D721Med (cell line): ENCODE measurements around the gene ELF5.

Experiments used
- DNase-seq: peaks from one replicate; pipeline ENCODE4 v3.0.0; 2011; ENCODE audit warnings: low spot score; ENCODE audit not compliant: insufficient read length
- FAIRE-seq: peaks from 2 replicates; lab custom pipeline; 2011; peaks lifted over from hg19 to GRCh38; lab: Jason Lieb, UNC
- TF ChIP-seq, protein P1 (sequence below): IDR thresholded peaks from 2 replicates; pipeline ENCODE4 v1.5.1; 2012; ENCODE audit warnings: mild to moderate bottlenecking, control low read depth; ENCODE audit not compliant: insufficient read depth; ENCODE audit errors: missing control alignments

The ELF5 gene

DNA sequence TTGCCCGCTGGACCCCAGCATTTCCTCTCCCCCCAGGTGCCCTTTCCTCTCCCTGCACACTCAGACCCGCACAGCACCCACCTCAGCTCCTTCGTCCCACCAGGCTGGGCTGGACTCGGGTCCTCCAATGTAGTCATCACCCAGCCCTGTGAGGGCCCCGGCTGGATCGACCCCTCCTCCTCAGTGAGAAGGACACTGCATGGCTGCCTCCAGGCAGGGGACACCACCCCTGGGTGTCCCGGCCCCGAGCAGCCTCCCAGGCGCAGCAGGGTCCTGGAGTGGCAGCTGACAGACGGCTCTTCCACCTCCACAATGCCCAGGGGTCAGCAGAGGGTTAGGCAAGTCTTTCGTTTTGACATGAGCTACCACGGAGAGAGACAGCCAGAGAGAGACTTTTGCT lies 11.1 kb upstream of the ELF5 start:
- FAIRE-seq (no peak), DNase-seq (no peak)
- TF ChIP-seq, protein P1, sequence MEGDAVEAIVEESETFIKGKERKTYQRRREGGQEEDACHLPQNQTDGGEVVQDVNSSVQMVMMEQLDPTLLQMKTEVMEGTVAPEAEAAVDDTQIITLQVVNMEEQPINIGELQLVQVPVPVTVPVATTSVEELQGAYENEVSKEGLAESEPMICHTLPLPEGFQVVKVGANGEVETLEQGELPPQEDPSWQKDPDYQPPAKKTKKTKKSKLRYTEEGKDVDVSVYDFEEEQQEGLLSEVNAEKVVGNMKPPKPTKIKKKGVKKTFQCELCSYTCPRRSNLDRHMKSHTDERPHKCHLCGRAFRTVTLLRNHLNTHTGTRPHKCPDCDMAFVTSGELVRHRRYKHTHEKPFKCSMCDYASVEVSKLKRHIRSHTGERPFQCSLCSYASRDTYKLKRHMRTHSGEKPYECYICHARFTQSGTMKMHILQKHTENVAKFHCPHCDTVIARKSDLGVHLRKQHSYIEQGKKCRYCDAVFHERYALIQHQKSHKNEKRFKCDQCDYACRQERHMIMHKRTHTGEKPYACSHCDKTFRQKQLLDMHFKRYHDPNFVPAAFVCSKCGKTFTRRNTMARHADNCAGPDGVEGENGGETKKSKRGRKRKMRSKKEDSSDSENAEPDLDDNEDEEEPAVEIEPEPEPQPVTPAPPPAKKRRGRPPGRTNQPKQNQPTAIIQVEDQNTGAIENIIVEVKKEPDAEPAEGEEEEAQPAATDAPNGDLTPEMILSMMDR, result no peak

DNA sequence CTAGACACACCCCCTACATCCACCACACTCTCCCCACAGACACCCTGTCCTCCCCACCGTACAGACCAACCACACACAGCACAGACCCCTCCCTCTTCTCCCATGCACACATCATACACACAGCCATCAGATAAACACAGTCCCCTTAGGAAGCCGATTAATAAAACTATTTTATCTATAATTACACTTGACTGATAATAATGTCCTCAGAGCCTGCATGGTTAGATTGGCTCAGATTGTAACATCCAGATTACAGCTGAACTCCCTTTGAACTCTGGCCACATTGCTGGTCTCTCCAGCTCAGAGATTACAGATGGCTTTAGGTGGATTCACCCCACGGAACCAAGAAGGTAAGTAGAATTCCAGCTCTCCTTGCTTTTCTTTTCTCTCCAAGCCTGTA lies 9.5 kb upstream of the ELF5 start:
- FAIRE-seq, result no peak
- TF ChIP-seq, protein P1, result no peak
- DNase-seq, result no peak

DNA sequence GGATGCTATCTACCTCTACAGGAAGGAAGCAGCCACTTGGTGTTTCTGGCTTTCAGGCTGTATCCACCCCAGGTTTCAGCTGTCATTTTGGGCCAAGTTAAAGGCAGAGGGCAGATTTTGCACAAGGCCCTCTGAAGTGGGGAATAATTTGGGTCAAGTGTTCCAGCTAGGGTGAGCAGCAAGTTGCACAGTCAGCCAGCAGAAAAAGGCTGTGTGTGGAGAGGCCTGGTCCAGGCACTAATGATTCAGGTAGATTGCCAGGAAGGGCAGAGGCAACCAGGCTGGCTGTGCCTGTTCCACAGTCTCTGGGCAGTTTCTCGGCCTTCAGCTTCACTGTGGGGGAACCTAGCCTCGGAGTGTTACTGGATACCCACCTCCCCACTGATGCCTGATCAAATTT lies 8.6 kb upstream of the ELF5 start:
- DNase-seq (no peak), FAIRE-seq (no peak)
- TF ChIP-seq, protein P1, result no peak

DNA sequence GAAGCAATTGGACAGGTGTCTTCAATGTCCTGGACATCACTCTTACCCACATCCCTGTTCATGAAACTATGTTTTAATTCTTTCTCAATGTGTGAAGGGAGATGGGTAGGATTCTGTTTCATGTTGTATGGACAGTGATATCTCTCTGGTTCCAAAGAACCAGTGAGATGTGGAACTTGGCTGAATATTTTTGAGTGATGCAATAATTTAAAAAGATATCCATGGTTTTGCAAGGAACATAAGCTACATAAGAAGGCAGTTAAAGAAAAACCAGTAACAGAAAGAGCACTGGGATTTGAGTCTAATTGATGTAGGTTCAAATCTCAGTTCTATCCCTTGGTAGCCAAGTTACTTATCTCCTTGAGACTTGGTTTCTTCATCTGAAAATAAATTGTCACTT lies 7.7 kb upstream of the ELF5 start:
- FAIRE-seq (no peak), DNase-seq (no peak)

DNA sequence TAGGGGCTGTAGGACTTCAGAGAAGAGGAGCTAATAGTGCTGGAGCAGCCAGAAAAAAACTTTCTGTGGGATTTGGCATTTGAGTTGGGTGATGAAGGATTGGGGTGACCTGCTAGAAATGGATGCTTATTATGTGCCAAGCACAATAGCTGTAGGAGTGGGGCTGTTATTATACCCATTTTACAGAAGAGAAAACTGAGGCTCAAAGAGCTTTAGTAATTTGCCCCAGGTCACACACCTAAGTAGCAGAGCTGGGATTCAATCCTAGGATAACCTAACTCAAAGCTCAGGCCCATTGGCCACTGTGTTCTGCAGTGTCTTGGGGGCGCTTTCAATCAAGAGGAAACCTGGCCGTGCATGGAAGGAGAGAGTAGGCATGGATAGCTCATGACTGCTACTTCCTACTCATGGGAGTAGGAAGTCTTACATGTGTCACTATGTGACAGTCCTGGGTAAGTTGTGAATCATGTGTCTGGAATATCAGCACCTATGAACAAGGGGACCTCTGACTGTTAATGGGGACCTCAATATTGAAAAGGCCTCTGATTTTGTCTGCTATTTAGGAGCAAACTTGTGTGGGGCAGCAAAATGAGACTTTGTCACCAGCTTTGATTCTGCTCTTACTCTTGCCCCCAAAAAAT lies 6.1 kb upstream of the ELF5 start:
- DNase-seq (no peak), FAIRE-seq (no peak)
- TF ChIP-seq, protein P1, result no peak

More for the DNA sequence above, 7.7 kb upstream of the ELF5 start:
- TF ChIP-seq, protein P1, result no peak

DNA sequence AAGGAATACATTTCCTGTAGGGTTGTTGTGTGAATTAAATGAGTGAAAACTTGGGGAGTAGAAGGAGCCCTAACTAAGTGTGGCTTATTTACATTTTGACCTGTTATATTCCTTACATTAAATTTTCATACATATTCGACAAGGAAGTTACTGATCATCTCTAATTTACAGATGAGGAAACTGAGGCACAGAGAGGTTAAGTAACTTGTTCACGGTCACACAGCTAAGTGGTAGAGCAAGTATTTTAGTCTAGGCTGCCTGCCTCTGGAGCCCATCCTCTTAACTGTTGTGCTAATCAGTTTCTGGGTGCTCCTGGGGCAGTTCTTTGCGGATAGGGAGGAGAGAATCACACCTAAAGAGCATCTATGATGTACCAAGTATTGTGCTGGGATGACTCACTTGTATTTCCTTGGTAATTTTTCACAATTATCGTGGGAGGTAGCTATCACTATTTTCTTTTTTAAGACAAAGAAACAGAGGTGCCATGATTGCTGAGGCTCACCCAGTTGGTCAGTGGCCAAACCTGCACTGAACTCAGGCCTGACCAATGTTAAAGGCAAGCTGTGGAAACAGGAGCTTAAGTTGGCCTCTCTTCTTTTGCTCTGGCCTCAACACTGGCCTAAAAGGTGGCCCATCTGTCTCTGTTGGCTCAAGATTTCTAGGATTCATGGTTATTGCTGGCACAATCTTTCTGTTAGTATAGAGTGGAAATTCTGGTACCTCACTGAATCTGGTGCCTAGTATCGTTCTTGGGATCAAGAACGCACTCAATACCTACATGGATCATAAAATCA lies 2.9 kb upstream of the ELF5 start:
- FAIRE-seq (no peak), DNase-seq (no peak)
- TF ChIP-seq, protein P1, result no peak

DNA sequence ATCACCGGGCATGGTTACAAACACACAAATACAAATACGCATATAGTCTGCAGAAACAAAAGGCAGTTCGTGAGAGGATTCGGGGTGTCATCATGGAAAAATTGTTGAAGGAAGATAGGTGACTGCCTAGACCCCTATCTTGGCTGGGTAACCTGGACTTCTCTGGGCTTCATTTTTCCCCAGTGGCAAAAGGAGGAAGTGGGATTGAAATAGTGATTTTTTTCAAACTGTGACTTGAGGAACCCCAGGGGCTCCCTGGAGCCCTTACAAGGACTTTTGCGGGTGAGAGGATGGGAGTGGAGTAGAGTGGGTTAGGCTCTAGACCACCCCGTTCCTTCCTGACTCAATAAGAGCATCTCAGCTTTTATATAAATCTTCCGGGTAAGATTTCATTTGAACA lies 1.0 kb upstream of the ELF5 start:
- TF ChIP-seq, protein P1, result no peak
- FAIRE-seq (no peak), DNase-seq (no peak)
